SK-MEL-5 (cell line): Measurements from ENCODE around the gene MBNL1. TPM values are rescaled to one million over a fixed set of nuclear protein-coding genes. Genes with fewer than 3 reads are reported as not detected.

Experiments used
- DNase-seq: peaks from one replicate; pipeline ENCODE4 v3.0.0-alpha.2; 2016; ENCODE audit warnings: low read depth, low spot score
- in situ Hi-C: cut with HindIII; loops from 2 replicates; pipeline ENCODE4 v1.10.0; 2016; ENCODE audit warnings: low sequenced_read_pairs, high pct_unique_total_duplicates, low pct_unique_long_range_greater_than_20kb
- small RNA-seq, 2 experiments: library from RNA; depleted of rRNA; stranded (forward); fragments of <200 nt; gene quantifications; one replicate each; pipeline ENCODE3, GENCODE V24; 2014
- total RNA-seq: library from RNA; depleted of rRNA; stranded (reverse); fragments of >200 nt; shearing (Covaris generic); gene quantifications from 2 replicates; pipeline ENCODE4 v1.2.3, GENCODE V29; 2014

The MBNL1 gene
- total RNA-seq, 1 experiment from 2014 or later = 116 TPM

DNA sequence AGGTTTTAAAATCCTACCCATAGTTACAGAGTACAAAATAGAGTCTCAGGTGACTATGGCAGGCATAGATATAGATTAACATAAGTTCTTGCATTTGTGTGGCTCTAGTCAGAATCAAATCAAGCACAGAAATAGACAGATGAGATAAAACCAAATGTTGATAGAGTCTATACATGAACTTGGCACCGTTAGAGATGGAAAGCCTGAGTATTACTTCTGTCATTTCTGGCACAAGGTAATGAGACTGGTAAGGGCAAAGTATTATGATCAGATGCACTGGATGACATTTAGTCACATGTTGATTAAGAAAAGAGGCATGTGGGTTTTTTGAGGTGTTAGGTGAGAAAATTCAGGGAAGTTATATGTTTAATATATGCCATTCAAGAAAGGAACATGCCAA lies 219.7 kb downstream of the MBNL1 start:
- in situ Hi-C loops = no loop called here
- DNase-seq = no peak

DNA sequence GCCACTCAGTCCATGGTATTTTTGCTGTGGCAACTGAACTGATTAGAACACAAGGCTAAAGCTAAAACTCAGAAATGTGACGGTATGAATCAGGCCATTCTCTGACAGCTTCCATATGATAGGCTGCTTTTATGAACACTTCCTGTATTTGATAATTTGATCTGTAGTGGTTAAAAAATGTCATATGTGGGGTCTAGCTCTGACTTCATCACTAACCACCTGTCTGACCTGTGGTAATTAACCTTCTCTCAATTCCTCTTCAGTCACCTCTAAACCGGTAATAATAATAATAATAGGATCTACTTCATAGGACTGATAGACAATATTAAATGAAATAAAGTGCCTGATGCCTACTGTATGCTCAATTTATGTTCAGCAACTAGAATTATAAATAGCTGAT lies 223.2 kb downstream of the MBNL1 start:
- no peak for DNase-seq
- in situ Hi-C loops = no loop called here

DNA sequence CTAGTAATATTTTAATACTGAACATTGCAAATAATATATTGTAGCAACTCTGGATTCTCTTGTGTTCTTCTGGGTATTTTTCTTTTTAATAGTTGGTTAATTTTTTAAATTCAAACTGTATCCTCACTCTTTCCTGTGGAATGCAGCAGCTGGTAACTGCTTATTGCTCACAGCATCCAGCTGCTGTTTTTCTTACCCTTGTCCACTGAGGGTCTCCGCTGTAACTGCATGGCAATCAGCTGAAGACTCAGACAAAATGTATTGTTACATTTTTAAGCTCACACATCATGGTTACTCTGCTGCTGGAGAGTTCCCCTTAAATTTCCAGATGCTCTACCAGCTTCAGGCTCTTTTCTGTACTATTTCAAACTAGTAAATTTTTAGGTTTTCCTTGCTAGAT lies 227.6 kb downstream of the MBNL1 start:
- no peak for DNase-seq
- in situ Hi-C loops = no loop called here

DNA sequence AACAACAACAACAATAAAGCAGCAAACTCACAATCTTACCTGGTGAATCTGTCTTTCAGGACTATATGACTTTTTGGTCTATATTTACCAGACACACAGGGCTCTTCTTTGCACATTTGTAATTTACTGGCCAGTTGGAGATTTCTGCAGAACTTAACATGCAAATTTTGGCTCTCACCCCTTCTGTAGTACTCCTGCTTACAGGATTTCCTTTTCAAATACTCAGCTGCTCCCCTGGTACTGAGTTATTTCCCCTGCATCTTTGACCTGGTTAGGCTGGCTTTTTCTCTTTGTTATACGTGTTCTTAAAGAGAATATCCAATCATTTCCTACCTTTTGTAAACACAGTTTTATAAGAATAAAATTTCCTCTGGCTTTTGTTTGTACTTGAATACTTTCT lies 228.0 kb downstream of the MBNL1 start:
- in situ Hi-C loops = no loop called here

DNA sequence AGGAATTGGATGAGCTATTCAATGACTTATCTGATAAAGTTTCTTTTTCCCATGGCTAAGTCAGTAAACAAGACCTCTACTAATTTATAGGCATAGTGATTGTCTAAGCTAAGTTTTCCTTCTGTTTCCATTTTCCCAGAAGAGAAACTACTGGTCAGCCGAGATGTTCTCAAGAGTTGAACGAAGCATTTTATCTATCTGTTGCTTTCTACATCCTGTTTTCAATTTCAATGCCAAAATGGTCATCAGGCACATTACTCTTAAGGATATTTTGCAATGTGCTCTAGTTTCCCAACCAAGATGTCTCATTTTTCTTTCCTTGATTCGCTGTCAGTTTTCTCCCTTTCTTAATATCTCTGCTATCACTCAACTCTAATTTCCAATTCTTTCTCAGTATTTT lies 228.7 kb downstream of the MBNL1 start:
- no peak for DNase-seq
- in situ Hi-C loops = no loop called here

More for the DNA sequence above, 228.0 kb downstream of the MBNL1 start:
- DNase-seq = no peak

DNA sequence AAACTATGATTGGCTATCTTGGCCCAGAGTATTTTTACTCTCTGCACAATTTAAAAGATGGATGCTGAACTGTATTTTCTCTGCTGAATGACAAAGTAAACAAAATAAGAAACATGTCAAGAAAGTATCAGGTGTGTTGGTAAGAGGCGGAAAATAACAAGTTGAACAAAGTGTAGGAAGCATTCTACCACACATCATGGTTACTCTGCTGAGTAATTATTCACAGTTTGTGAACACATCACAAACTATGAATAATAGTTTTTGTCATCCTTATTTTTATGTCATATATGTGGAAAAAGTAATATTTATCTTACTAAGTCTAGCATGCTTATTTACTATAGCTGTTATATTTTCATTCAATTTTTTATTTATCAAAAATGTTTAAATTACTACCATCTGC lies 229.2 kb downstream of the MBNL1 start:
- DNase-seq = no peak
- in situ Hi-C loops = no loop called here

DNA sequence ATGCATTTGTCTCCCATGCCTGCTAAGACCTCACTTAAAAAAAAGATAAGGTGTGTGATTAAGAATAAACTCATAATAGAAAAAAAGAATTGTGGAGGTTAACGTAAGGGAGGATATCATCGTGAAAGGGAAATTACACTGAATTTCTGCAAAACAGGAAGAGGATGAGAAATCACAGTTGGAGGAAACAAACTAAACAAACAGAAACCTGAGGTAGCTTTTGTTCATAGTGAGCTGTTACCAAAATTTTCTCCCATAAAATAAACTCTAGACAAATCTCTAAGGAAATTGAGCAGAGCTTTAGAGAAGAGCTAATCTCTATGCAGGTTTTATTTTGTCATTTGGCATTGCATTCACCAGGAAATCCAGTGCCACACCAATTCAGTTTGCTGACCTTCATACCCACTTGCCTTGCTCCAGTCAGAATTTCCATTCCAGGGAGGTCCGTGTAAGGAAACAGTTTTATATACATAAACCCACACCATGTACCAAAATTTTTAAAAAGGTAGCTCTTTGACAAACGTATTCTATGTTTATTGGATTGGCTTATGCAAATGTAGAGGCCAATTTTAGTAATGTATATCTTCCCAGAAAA lies 231.2 kb downstream of the MBNL1 start:
- in situ Hi-C loops = no loop called here
- DNase-seq = no peak

DNA sequence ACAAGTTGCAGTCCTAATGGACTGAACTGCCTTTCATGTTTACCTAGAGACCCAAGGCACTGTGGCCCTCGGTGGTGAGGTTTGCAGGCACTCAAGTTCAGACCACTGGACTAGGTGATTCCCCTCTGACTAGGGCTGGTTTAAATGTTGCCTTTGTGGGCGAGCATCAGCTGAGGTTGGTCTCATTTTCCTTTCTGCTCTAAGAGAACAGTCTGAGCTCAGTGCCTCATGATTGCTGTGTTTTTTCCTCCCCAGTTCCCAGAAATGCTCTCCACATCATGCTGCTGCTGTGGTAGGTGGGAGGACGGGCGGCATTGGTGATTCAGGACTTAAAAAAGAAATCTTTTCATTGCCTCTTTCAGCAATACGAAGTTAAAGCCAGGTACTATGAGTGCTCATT lies 237.2 kb downstream of the MBNL1 start:
- in situ Hi-C loops = no loop called here
- DNase-seq = no peak

DNA sequence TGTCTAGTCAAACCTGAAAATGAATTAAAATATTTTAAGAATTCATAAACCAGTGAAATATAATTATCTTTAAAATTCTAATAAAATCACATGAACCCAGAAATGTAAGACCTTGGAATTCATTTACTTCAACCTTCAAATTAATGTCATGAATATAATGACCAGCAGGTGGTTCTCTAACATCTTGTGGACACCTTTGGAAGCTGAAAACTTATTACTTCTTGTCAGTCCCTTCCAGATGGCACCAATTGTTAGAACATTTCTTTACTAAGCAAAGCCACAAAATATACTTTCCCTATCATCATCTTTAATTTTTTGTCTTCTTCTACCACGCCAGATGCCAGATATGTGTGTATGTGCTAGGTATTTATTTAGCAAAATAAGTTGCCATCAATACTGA lies 240.0 kb downstream of the MBNL1 start:
- in situ Hi-C loops = no loop called here
- peak; percentile 47 for DNase-seq

DNA sequence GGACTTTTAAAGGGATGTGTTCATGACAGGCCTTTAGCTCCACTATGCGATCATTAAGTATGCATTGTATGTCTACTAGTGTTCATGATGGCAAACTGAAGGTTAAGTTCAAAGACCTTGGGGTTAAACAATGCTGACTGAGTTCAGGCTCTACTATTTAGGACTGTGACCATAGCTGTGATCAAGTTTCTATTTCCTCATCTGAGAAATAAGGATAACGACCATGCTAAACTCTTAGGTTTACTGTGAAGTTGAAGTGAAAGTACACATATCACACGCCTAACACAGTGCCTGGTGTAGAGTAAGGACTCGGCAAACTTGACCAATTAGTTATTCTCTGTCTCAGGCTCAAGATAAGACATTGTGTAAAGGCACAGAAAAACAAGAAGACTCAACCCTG lies 243.2 kb downstream of the MBNL1 start:
- in situ Hi-C loops = no loop called here

DNA sequence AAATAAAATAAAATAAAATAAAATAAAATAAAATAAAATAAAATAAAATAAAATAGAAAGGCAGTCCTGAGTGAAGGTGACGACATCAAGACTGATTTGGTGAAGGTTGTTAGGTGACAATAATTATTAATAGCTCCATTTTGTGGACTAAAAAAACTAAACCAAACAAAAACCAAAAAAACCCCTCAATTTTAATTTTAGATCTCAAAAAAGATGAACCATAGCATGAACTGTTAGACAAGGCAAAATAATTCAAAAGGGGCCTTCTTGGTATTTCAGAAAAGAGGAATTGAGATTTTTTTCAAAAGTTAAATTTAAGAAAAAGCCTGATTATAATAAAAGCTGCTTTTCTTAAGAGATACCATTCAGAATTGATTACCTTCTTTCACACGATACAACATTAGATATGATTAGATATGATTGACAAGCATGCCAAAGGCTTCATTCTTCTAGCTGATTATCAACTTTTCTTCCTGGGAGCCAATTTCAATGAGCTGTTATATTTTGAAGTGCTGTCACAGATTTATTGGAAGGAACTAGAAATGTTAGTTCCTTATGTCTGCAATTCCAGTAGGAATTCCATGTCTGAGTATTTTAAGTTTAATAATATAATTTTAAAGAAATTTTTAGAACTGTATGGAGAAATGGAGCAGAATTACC lies 244.7 kb downstream of the MBNL1 start:
- in situ Hi-C loops = no loop called here
- DNase-seq = no peak

More for the DNA sequence above, 243.2 kb downstream of the MBNL1 start:
- no peak for DNase-seq

Small RNA genes lying within 50 kb of the gene (small RNA-seq; reads per million reads assigned to genes)
- 0 reads per million in 2 experiments for gene RF00019
